T1000 (cell line): ENCODE results near the gene GSS.

ENCODE experiments used
- DNase-seq: peaks from one replicate; lab custom pipeline; 2025; ENCODE audit warnings: mixed read lengths; lab: John Stamatoyannopoulos, UW

Gene GSS

GRCh38 chr20:34978092-34978744, 22.6 kb upstream of the GSS start:
- no peak for DNase-seq

GRCh38 chr20:34977365-34978091, 21.9 kb upstream of the GSS start:
- no peak for DNase-seq

GRCh38 chr20:34976286-34976685, 20.7 kb upstream of the GSS start:
- no peak for DNase-seq

GRCh38 chr20:34974246-34974645, 18.6 kb upstream of the GSS start:
- no peak for DNase-seq

- no peak for DNase-seq
Observed at GRCh38 chr20:34971561-34972235, 16.1 kb upstream of the GSS start.

GRCh38 chr20:34970846-34971560, 15.4 kb upstream of the GSS start:
- DNase-seq, result no peak

- DNase-seq, result no peak
Observed at GRCh38 chr20:34970193-34970840, 14.7 kb upstream of the GSS start.

GRCh38 chr20:34968042-34968775, 12.6 kb upstream of the GSS start:
- no peak for DNase-seq

- DNase-seq, result no peak
Observed at GRCh38 chr20:34967421-34967820, 11.8 kb upstream of the GSS start.

- no peak for DNase-seq
Observed at GRCh38 chr20:34965051-34965450, 9.4 kb upstream of the GSS start.

GRCh38 chr20:34964486-34964885, 8.9 kb upstream of the GSS start:
- DNase-seq, result no peak

GRCh38 chr20:34956751-34957472, 1.3 kb upstream of the GSS start:
- no peak for DNase-seq

- no peak for DNase-seq
Observed at GRCh38 chr20:34956041-34956458, 444 bp upstream of the GSS start.

GRCh38 chr20:34954904-34955230, 739 bp downstream of the GSS start:
- no peak for DNase-seq

- no peak for DNase-seq
Observed at GRCh38 chr20:34953960-34954359, 1.6 kb downstream of the GSS start.

GRCh38 chr20:34952671-34953070, 2.9 kb downstream of the GSS start:
- DNase-seq, result no peak

- DNase-seq, result no peak
Observed at GRCh38 chr20:34951652-34952051, 4.0 kb downstream of the GSS start.

- no peak for DNase-seq
Observed at GRCh38 chr20:34951252-34951651, 4.4 kb downstream of the GSS start.

GRCh38 chr20:34949120-34949519, 6.5 kb downstream of the GSS start:
- DNase-seq, result no peak

- no peak for DNase-seq
Observed at GRCh38 chr20:34948030-34948429, 7.6 kb downstream of the GSS start.

GRCh38 chr20:34947336-34947735, 8.3 kb downstream of the GSS start:
- no peak for DNase-seq
